Bronchial epithelial cell (primary cell): ENCODE results near the gene WDR1. TPM values are rescaled to one million over a fixed set of nuclear protein-coding genes. Genes with fewer than 3 reads are reported as not detected.

ENCODE experiments used
- DNase-seq: peaks from one replicate; pipeline ENCODE4 v3.0.0-alpha.2; 2010; ENCODE audit warnings: low read depth
- FAIRE-seq: peaks from 2 replicates; lab custom pipeline; 2011; peaks lifted over from hg19 to GRCh38; lab: Jason Lieb, UNC
- H3K27me3 ChIP-seq: 2 replicates; pipeline ENCODE4 v1.5.1; 2011; ENCODE audit warnings: low read length; ENCODE audit not compliant: control insufficient read depth, insufficient read depth
- H3K36me3 ChIP-seq: 2 replicates; pipeline ENCODE4 v1.5.1; 2011; ENCODE audit warnings: low read length; ENCODE audit not compliant: control insufficient read depth, insufficient read depth
- H3K4me3 ChIP-seq: 2 replicates; pipeline ENCODE4 v1.5.1; 2011; ENCODE audit warnings: mild to moderate bottlenecking, low read depth, low read length, control low read depth
- total RNA-seq: library from RNA; depleted of rRNA; stranded (reverse); fragments of >200 nt; gene quantifications from 2 replicates; pipeline ENCODE4 v1.2.1, GENCODE V29; 2014
- TF ChIP-seq, protein P1 (sequence below): IDR thresholded peaks from 2 replicates; pipeline ENCODE4 v1.5.1; 2011; ENCODE audit warnings: mild to moderate bottlenecking, moderate library complexity, low read length, control low read depth, inconsistent platforms; ENCODE audit not compliant: insufficient read depth, severe bottlenecking

Gene WDR1
- total RNA-seq, 1 donor from 2014 or later: 290 TPM

GRCh38 chr4:10119278-10119677 lies 2.7 kb upstream of the WDR1 start:
- FAIRE-seq: peak; percentile 23
- peaks cover 5% of the 10 kb centered on the region for H3K36me3 ChIP-seq
- H3K4me3 ChIP-seq: no peak overlapping the region
- no peaks in the 10 kb centered on the region for H3K27me3 ChIP-seq
- TF ChIP-seq, protein P1, sequence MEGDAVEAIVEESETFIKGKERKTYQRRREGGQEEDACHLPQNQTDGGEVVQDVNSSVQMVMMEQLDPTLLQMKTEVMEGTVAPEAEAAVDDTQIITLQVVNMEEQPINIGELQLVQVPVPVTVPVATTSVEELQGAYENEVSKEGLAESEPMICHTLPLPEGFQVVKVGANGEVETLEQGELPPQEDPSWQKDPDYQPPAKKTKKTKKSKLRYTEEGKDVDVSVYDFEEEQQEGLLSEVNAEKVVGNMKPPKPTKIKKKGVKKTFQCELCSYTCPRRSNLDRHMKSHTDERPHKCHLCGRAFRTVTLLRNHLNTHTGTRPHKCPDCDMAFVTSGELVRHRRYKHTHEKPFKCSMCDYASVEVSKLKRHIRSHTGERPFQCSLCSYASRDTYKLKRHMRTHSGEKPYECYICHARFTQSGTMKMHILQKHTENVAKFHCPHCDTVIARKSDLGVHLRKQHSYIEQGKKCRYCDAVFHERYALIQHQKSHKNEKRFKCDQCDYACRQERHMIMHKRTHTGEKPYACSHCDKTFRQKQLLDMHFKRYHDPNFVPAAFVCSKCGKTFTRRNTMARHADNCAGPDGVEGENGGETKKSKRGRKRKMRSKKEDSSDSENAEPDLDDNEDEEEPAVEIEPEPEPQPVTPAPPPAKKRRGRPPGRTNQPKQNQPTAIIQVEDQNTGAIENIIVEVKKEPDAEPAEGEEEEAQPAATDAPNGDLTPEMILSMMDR: no peak
- DNase-seq: no peak

DNA sequence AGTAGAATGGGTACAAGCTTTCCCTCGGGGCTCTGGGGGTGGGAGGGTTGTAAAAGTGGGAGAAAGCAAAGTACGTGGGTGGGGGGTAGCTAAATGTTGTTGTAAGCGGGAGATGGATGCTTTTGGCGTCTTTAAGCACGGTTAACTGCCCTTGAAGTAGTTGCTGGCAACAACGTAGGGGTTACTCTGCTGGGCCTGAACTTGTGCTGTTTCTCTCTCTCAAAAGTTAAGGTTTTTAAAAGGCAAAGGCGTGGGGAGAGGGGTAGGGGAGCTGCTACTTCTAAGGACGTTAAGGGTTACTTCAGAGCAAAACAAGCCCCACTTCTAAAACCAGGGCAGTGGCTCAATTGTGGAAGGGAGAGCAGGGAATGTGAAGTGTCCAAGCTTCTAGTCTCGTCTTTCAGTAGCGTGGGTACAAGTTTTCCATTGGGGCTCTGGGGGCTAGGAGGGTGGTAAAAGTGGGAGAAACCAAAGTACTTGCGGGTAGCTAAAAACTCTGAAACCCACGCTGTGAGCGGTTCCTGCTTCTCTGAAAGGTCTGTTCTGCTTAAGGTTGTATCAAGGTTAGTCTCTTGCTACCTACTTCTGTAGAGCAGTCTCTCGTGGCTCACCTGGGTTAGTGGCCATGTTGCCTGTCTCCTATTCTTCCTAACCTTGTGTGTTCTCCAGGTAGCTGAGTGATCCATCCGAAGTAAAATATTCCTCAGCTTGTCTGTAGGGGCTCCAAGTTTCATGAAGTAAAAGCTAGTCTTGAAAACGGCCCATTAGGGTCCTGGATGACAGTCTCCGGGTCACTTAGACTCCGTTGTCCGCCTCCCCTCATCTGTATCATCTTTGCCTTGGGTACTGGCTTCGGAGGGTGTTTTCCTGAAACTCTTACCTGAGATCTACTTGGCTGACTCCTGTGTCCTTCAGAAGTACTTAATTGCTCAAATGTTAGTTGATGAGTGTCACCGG lies 1.7 kb upstream of the WDR1 start:
- DNase-seq (no peak), FAIRE-seq (no peak)
- Histone ChIP-seq H3K36me3 (peaks cover 12% of the 10 kb centered on the region), H3K4me3 (no peak overlapping the region), H3K27me3 (no peaks in the 10 kb centered on the region)
- TF ChIP-seq, protein P1: no peak

- DNase-seq (no peak), FAIRE-seq (no peak)
- Histone ChIP-seq H3K36me3 (peaks cover 19% of the 10 kb centered on the region), H3K4me3 (peak overlapping the region; percentile 66), H3K27me3 (no peaks in the 10 kb centered on the region)
- TF ChIP-seq, protein P1: no peak
These were observed 904 bp upstream of the WDR1 start for GRCh38 chr4:10117359-10118047.

DNA sequence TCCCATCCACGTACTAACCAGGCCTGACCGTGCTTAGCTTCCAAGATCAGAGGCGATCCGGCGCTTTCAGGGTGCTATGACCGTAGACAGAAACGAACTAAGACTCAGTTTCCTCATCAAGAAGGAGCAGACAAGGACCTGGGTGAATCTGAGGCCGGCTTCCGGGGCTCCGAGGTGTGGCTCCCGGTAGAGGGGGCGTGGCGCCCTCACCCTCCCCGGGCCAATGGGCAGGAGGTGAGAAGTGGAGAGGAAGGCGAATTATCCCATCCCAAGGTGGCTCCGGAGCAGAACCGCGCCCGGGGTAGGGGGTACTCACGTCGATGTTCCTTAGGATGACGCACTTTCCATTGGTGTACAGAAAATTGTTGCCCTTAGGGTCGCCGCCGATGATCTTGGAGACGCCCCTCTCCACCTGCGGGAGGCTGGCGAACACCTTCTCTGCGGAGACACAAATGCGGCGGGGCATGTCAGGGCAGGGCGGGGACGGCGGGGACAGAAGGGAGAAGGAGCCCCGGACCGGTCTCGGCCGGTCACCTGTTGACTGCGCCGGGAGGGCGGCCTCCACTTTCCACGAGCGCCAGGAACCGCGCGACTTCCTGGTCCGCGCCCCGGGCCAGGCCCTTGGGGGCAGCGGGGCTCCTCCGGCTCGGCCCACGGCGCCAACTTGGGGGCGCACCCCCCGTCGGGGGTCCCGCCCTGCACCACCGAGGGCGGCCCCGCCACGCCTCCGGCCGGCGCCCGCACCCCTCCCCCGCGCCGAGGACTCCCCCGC lies 616 bp downstream of the WDR1 start:
- Histone ChIP-seq H3K36me3 (peaks cover 29% of the 10 kb centered on the region), H3K4me3 (peak overlapping the region; percentile 66), H3K27me3 (no peaks in the 10 kb centered on the region)
- no peak for FAIRE-seq
- peak; percentile 53 for DNase-seq
- TF ChIP-seq, protein P1: no peak

DNA sequence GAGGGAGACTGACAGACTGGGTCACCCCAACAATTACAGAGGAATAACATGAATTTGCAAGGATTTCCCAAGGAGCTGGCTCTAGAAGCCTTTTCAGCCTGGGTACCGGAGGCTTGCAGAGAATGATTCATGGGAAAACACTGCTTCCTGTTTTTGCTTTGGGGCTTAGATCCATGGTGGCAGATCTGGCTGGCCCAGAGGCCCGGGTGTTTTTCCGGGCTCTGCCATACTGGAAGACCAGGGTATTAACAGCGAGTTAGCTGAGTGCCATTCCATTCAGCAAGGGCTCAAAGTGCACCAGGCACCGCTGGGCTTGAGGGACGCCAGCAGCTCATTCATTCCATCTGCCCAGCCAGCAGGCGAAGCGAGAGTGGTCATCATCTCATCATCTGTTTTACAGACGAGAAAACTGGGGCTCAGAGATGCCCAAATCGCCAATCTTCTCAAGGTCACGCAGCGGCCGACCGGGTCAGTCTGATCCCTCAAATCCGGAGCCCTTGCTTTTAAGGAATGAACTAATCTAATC lies 1.3 kb downstream of the WDR1 start:
- TF ChIP-seq, protein P1: no peak
- FAIRE-seq: no peak
- H3K4me3 ChIP-seq: peak overlapping the region; percentile 66
- H3K36me3 ChIP-seq: peaks cover 30% of the 10 kb centered on the region
- peak; percentile 60 for DNase-seq
- no peaks in the 10 kb centered on the region for H3K27me3 ChIP-seq
